Measurements from ENCODE around the gene CCDC12. TPM values are rescaled to one million over a fixed set of nuclear protein-coding genes. Genes with fewer than 3 reads are reported as not detected.

The CCDC12 gene
- total RNA-seq, 4 donors from 2014 or later, result 55.5 to 87.5 (median 67.5) TPM

GRCh38 chr3:46988616-46989015 lies 12.1 kb upstream of the CCDC12 start:
- peak overlapping the region; percentile 81 to 99 (median 91) for H3K27ac ChIP-seq
- peaks cover 8 to 57% (median 19%) of the 10 kb centered on the region in 3 donors for H3K36me3 ChIP-seq
- peak overlapping the region in 1 of 4 donors; percentile 18 for H3K4me3 ChIP-seq
- intact Hi-C loops (cut with DNase I), result no loop called here
- H3K9me3 ChIP-seq, result no peaks in the 10 kb centered on the region
- H3K4me1 ChIP-seq, result peaks cover 42 to 76% (median 48%) of the 10 kb centered on the region in 3 donors
- H3K27me3 ChIP-seq, result no peaks in the 10 kb centered on the region
- TF ChIP-seq POLR2A (IDR thresholded peaks at IDR 0.05), result no peak
- TF ChIP-seq CTCF (IDR thresholded peaks at IDR 0.05), result no peak
- 67% methylated on average over 2 of the region's 4 CpGs; no CpG with 5 or more reads in 1 of the 2 donors for WGBS, 2 donors
- DNase-seq, result no peak

GRCh38 chr3:46987743-46988401 lies 11.3 kb upstream of the CCDC12 start:
- WGBS, 2 donors, result 47 to 76% methylated on average over 3 to 7 of the region's 16 CpGs
- Histone ChIP-seq H3K27me3 (no peaks in the 10 kb centered on the region), H3K4me1 (peaks cover 42 to 83% (median 48%) of the 10 kb centered on the region in 3 donors), H3K36me3 (peaks cover 8 to 54% (median 17%) of the 10 kb centered on the region in 3 donors), H3K9me3 (no peaks in the 10 kb centered on the region), H3K4me3 (peak overlapping the region in 3 of 4 donors; percentile 10 to 54 (median 18)), H3K27ac (peak overlapping the region; percentile 81 to 99 (median 91))
- DNase-seq, result peak; percentile 57
- intact Hi-C loops (cut with DNase I), result no loop called here
- TF ChIP-seq CTCF (IDR thresholded peaks at IDR 0.05) (no peak), POLR2A (IDR thresholded peaks at IDR 0.05) (no peak)

GRCh38 chr3:46987319-46987742 lies 10.8 kb upstream of the CCDC12 start:
- TF ChIP-seq POLR2A (IDR thresholded peaks at IDR 0.05) (no peak), CTCF (IDR thresholded peaks at IDR 0.05) (no peak)
- peak overlapping the region; percentile 81 to 99 (median 91) for H3K27ac ChIP-seq
- intact Hi-C loops (cut with DNase I), result no loop called here
- no peaks in the 10 kb centered on the region for H3K27me3 ChIP-seq
- WGBS, 2 donors, result 40% methylated on average over 1 of the region's 9 CpGs; no CpG with 5 or more reads in 1 of the 2 donors
- H3K4me3 ChIP-seq, result peak overlapping the region in 2 of 4 donors; percentile 18 to 54
- peaks cover 8 to 49% (median 13%) of the 10 kb centered on the region in 3 donors for H3K36me3 ChIP-seq
- H3K4me1 ChIP-seq, result peaks cover 46 to 89% (median 53%) of the 10 kb centered on the region in 3 donors
- no peak for DNase-seq
- no peaks in the 10 kb centered on the region for H3K9me3 ChIP-seq

- intact Hi-C loops (cut with DNase I), result no loop called here
- Histone ChIP-seq H3K9me3 (no peaks in the 10 kb centered on the region), H3K27ac (peak overlapping the region; percentile 81 to 99 (median 91)), H3K4me1 (peaks cover 51 to 94% (median 58%) of the 10 kb centered on the region in 3 donors), H3K27me3 (no peaks in the 10 kb centered on the region), H3K4me3 (peak overlapping the region in 2 of 4 donors; percentile 18 to 54), H3K36me3 (peaks cover 8 to 44% (median 13%) of the 10 kb centered on the region in 3 donors)
- WGBS, 2 donors, result 50% methylated on average over 1 of the region's 3 CpGs; no CpG with 5 or more reads in 1 of the 2 donors
- TF ChIP-seq CTCF (IDR thresholded peaks at IDR 0.05), result no peak
- TF ChIP-seq POLR2A (IDR thresholded peaks at IDR 0.05), result no peak
- no peak for DNase-seq
Observed at GRCh38 chr3:46986782-46987310, 10.3 kb upstream of the CCDC12 start.
